IPS-20b (cell line): ENCODE data around the gene PRDM5.

ENCODE experiments used
- H3K27ac ChIP-seq: one replicate; pipeline ENCODE4 v1.5.1; 2013; ENCODE audit warnings: low read length
- H3K27me3 ChIP-seq: 2 replicates; pipeline ENCODE4 v1.6.1; 2013; ENCODE audit warnings: mild to moderate bottlenecking, low read length, inconsistent platforms; ENCODE audit not compliant: insufficient read depth
- H3K36me3 ChIP-seq: 2 replicates; pipeline ENCODE4 v1.6.1; 2013; ENCODE audit warnings: low read depth, mild to moderate bottlenecking, inconsistent platforms, low read length, moderate library complexity; ENCODE audit not compliant: insufficient read depth
- H3K4me1 ChIP-seq: 2 replicates; pipeline ENCODE4 v1.6.1; 2013; ENCODE audit warnings: mild to moderate bottlenecking, control low read depth, inconsistent platforms, low read length, moderate library complexity; ENCODE audit not compliant: insufficient read depth
- H3K4me3 ChIP-seq: 2 replicates; pipeline ENCODE4 v1.5.1; 2013; ENCODE audit warnings: mild to moderate bottlenecking, low read length, inconsistent platforms
- H3K9ac ChIP-seq: 2 replicates; pipeline ENCODE4 v1.6.1; 2013; ENCODE audit warnings: low read depth, mild to moderate bottlenecking, inconsistent platforms, low read length, moderate library complexity
- H3K9me3 ChIP-seq: 2 replicates; pipeline ENCODE4 v1.6.1; 2013; ENCODE audit warnings: mild to moderate bottlenecking, low read depth, low read length, inconsistent platforms; ENCODE audit not compliant: insufficient read depth

PRDM5 gene

GRCh38 chr4:120871173-120871572 lies 51.4 kb downstream of the PRDM5 start:
- no peaks in the 10 kb centered on the region for H3K9me3 ChIP-seq
- H3K4me1 ChIP-seq: peaks cover 1% of the 10 kb centered on the region; the same call in 1 of the 2 replicates
- H3K27me3 ChIP-seq: no peaks in the 10 kb centered on the region
- no peak overlapping the region for H3K4me3 ChIP-seq
- H3K9ac ChIP-seq: no peak overlapping the region
- no peaks in the 10 kb centered on the region for H3K36me3 ChIP-seq
- no peak overlapping the region for H3K27ac ChIP-seq

DNA sequence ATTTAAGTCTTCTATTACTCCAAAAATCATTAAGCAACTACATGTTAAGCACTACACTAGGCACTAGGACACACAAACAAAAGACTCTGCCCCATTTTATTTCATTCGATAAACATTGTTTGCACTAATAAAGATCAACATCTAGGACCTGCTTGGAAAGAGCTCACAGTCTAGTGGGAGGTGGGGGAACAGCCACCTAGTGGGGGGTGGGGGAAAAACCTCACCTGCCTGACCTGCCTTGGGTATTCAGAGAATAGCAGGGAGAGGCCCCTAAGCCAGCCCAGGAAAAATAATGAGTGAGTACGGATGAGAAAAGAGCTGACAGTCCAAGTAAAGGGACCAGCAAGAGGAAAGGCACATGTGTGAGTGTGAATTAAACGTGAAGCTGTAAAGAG lies 52.2 kb downstream of the PRDM5 start:
- H3K4me1 ChIP-seq: peaks cover 10% of the 10 kb centered on the region; the same call in 1 of the 2 replicates

DNA sequence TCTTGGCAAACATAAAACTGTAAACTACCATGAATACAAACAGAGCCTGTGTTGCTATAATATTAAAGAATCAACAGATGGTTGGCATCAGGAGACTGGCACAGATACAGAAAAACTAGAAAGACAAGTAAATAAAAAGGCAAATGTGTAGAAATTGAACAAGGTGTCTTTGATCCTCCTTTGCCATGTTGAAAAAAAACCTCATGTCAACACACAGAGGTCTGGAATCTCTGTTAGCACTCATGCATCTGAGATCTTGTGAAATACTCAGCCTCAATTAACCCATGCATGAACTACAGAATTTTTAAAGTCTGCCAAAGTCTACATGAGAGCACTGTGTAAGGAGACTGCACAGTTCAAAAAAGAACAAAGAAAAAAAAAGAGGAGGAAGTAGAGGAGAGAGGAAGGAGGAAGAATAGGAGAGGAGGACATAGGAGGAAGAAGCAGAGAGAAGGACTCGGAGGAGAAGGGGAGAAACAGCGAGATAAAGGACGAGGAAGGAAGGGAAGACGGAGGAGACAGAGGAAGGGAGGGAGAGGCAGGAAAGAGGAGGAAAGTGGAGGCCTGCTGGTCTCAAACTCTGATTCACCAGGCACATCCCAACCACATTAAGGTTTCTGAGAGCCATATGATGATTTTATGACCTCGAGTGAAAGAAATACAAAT lies 52.8 kb downstream of the PRDM5 start:
- Histone ChIP-seq H3K27me3 (no peaks in the 10 kb centered on the region), H3K36me3 (no peaks in the 10 kb centered on the region), H3K27ac (no peak overlapping the region), H3K4me1 (peaks cover 12% of the 10 kb centered on the region; the same call in 1 of the 2 replicates), H3K9ac (no peak overlapping the region), H3K4me3 (no peak overlapping the region), H3K9me3 (no peaks in the 10 kb centered on the region)

More for the DNA sequence above, 52.2 kb downstream of the PRDM5 start:
- no peak overlapping the region for H3K27ac ChIP-seq
- H3K9me3 ChIP-seq: no peaks in the 10 kb centered on the region
- no peaks in the 10 kb centered on the region for H3K27me3 ChIP-seq
- H3K4me3 ChIP-seq: no peak overlapping the region
- H3K9ac ChIP-seq: no peak overlapping the region
- no peaks in the 10 kb centered on the region for H3K36me3 ChIP-seq

DNA sequence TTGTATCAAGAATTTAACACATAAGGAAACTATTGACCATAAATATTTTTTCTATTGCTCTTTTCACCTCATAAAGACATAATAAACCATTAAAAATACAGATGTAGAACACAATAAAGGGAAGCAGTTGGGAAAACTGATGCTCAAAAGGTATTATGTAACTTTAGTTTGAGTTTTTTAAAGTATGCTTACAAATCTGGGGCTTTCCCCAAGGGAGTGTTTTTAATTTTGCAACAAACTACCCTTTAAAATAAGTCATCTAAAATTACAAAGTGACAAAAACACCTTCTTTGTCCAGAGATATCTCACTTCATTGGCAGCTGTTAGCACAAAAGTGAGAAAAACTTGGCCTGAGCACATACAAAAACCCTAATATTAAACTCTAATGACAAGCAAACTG lies 55.0 kb downstream of the PRDM5 start:
- Histone ChIP-seq H3K4me1 (peaks cover 12% of the 10 kb centered on the region; the same call in 1 of the 2 replicates), H3K36me3 (no peaks in the 10 kb centered on the region), H3K4me3 (no peak overlapping the region), H3K27ac (no peak overlapping the region), H3K9me3 (no peaks in the 10 kb centered on the region), H3K27me3 (no peaks in the 10 kb centered on the region), H3K9ac (no peak overlapping the region)

GRCh38 chr4:120865985-120866384 lies 56.5 kb downstream of the PRDM5 start:
- Histone ChIP-seq H3K4me1 (peaks cover 12% of the 10 kb centered on the region; the same call in 1 of the 2 replicates), H3K9me3 (no peaks in the 10 kb centered on the region), H3K27me3 (no peaks in the 10 kb centered on the region), H3K4me3 (peak overlapping the region; percentile 12; the same call in 1 of the 2 replicates), H3K9ac (no peak overlapping the region), H3K36me3 (no peaks in the 10 kb centered on the region), H3K27ac (no peak overlapping the region)

DNA sequence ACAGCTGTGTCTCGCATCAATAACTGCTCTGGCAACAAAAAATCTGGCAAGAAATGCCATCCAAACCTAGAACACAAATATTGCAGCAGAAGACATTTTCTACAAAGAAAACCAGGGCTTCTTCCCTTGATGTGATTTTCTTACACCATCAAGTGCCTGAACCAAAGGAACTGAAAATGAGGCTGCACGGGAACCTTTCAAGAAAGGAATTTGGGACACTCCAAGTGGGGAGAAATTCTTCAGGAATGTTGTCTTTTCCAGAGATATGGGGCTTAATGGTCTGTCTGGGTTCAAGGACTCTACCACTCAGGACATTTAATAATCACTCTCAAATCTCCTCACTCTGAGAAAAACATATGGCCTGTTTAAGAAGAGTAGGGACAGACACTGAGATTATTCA lies 57.6 kb downstream of the PRDM5 start:
- Histone ChIP-seq H3K27me3 (no peaks in the 10 kb centered on the region), H3K27ac (peak overlapping the region; percentile 2), H3K9me3 (no peaks in the 10 kb centered on the region), H3K9ac (no peak overlapping the region), H3K4me3 (no peak overlapping the region), H3K4me1 (peaks cover 12% of the 10 kb centered on the region; the same call in 1 of the 2 replicates), H3K36me3 (no peaks in the 10 kb centered on the region)

DNA sequence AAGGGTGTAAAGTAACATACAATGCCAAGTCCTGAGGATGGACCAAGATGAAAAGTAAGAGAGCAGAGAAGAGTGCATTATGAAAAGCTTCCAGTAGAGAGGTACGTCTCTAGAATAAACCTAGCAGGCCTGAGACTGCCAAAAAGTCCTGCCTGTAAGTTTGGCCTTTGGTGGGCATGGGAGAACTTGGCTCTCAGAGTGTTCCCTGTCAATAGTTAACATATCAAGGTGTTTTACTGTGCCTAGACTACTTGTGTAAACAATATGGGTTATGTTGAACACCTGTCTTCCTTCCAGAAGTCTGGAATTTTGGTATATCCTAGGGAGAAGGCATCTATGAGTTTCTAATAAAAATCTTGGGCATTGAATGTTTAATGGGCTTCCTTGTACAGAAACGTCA lies 60.1 kb downstream of the PRDM5 start:
- Histone ChIP-seq H3K4me1 (peaks cover 15% of the 10 kb centered on the region; the same call in 1 of the 2 replicates), H3K9me3 (no peaks in the 10 kb centered on the region), H3K27me3 (no peaks in the 10 kb centered on the region), H3K4me3 (no peak overlapping the region), H3K27ac (no peak overlapping the region), H3K9ac (no peak overlapping the region), H3K36me3 (no peaks in the 10 kb centered on the region)

- Histone ChIP-seq H3K27ac (no peak overlapping the region), H3K9ac (no peak overlapping the region), H3K4me3 (no peak overlapping the region), H3K36me3 (no peaks in the 10 kb centered on the region), H3K9me3 (no peaks in the 10 kb centered on the region), H3K4me1 (peaks cover 15% of the 10 kb centered on the region; the same call in 1 of the 2 replicates), H3K27me3 (no peaks in the 10 kb centered on the region)
Measured at GRCh38 chr4:120861852-120862251, 60.7 kb downstream of the PRDM5 start.

GRCh38 chr4:120858776-120859175 lies 63.8 kb downstream of the PRDM5 start:
- Histone ChIP-seq H3K4me3 (no peak overlapping the region), H3K27ac (no peak overlapping the region), H3K4me1 (peaks cover 3% of the 10 kb centered on the region; the same call in 1 of the 2 replicates), H3K36me3 (no peaks in the 10 kb centered on the region), H3K9me3 (no peaks in the 10 kb centered on the region), H3K27me3 (no peaks in the 10 kb centered on the region), H3K9ac (no peak overlapping the region)

GRCh38 chr4:120857312-120857711 lies 65.2 kb downstream of the PRDM5 start:
- Histone ChIP-seq H3K27ac (no peak overlapping the region), H3K9me3 (no peaks in the 10 kb centered on the region), H3K27me3 (no peaks in the 10 kb centered on the region), H3K9ac (no peak overlapping the region), H3K4me1 (peaks cover 3% of the 10 kb centered on the region; the same call in 1 of the 2 replicates), H3K4me3 (no peak overlapping the region), H3K36me3 (no peaks in the 10 kb centered on the region)

DNA sequence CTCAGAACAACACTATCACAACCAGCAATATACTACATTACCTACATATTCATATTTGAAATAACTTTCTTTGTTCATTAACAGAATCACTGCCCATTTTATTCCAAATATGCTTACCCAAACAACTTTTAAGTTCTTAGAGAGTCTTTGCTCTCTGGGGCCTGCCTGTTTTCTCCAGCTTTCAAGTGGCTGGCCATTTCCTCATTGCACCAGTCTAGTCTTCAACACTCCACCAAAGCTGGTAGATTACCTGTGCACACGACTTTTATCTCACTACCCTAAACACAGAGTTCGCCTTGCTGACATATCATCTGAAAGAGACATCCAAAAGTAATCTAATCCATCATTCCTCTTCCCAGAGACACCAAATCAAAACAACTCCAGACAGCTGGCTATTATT lies 66.2 kb downstream of the PRDM5 start:
- H3K36me3 ChIP-seq: peaks cover 6% of the 10 kb centered on the region; the same call in 1 of the 2 replicates
- H3K27me3 ChIP-seq: no peaks in the 10 kb centered on the region
- H3K4me1 ChIP-seq: peaks cover 3% of the 10 kb centered on the region; the same call in 1 of the 2 replicates
- no peak overlapping the region for H3K27ac ChIP-seq
- no peak overlapping the region for H3K9ac ChIP-seq
- no peaks in the 10 kb centered on the region for H3K9me3 ChIP-seq
- H3K4me3 ChIP-seq: no peak overlapping the region

GRCh38 chr4:120855307-120856001 lies 67.1 kb downstream of the PRDM5 start:
- Histone ChIP-seq H3K9me3 (no peaks in the 10 kb centered on the region), H3K4me1 (peaks cover 3% of the 10 kb centered on the region; the same call in 1 of the 2 replicates), H3K27me3 (no peaks in the 10 kb centered on the region), H3K36me3 (peaks cover 6% of the 10 kb centered on the region; the same call in 1 of the 2 replicates), H3K27ac (no peak overlapping the region), H3K4me3 (no peak overlapping the region), H3K9ac (no peak overlapping the region)
